HG02970 (cell line): Measurements from ENCODE around the gene ZFP69B.
A peak's percentile ranks its signal among the peaks of the same experiment; 100 is the strongest.

Experiments
- ATAC-seq: cut with Tn5 transposase; IDR thresholded peaks from one replicate; pipeline ENCODE4 v1.9.1; 2021; ENCODE audit warnings: mild to moderate bottlenecking, moderate library complexity, moderate number of reproducible peaks; ENCODE audit not compliant: unreplicated experiment, low FRiP score

ZFP69B gene

DNA sequence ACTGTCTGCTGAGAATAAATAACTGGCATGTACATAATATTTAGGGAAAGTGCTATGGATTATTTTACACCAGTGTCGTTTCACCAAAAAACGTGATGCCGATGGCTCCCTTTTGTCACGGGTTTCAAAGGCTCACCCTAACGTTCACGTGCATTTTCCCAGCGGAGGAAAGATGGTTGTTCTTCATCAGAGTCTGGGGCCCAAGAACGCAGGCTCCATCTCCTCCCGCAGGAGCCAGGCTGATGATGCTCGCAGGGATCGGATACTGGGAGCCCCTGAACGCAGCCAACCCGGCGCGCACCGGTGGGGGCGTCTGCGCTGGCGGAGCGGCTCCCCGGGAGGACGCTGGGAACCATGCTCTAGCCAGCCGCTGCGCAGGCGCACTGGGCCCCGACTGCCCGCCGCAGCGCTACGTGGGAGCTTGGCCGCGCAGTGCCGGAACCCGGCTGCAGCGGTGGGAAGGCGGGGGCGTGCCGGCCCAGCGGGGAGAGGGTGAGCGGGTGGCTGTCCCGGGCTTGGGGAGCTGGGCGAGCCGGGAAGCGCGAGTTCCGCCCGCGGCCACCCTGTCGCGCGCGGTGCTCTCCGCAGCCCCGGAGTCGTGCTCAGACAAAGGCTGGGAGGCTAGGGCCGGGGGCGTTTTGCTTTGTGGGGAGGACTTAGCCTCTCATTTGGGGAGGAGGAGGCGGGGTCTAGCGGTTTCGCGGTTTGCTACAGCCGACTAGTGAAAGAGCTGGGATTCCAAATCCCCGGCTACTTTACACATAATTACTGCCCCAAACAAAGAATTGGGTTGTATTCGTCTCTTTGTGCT lies at the start of gene ZFP69B:
TSS of gene ZFP69B (plus strand) at position 793 of the 811 bp plus-strand sequence. CDS start 486 bp downstream, outside the sequence.
- ATAC-seq = peak; percentile 86

DNA sequence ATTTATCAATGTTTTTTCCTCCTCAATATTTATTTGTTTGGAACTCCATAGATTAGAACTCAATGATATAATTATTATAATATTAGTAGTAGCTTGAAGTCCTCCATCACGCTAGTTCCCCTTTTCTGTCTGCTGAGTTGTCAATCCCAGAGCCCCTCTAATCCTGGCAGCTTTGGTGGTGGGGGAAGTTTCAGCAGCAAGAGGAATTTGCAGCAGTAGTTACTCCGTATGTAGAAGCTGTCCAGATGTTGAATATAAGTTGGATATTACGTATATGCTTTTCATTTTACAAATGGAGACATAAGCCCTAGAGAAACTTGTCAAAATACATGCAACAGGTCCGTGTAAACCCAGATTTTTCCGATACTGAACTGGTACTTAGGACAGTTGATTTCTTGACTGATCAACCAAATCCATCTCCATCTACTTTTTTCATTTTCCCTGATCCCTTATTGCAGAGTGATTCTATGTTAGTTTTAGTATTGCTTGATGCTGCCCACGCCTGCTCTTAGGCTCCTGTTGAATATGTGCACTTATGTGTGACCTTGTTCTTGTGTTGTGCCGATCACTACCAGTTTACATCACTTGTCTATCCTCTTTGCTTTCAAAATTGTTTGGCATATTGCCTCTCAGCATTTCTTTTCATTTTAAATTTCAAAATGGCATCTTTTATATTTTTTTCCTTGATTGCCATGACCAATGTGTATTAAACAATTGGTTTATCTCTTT lies 48.6 kb upstream of the ZFP69B start:
- ATAC-seq = no peak

DNA sequence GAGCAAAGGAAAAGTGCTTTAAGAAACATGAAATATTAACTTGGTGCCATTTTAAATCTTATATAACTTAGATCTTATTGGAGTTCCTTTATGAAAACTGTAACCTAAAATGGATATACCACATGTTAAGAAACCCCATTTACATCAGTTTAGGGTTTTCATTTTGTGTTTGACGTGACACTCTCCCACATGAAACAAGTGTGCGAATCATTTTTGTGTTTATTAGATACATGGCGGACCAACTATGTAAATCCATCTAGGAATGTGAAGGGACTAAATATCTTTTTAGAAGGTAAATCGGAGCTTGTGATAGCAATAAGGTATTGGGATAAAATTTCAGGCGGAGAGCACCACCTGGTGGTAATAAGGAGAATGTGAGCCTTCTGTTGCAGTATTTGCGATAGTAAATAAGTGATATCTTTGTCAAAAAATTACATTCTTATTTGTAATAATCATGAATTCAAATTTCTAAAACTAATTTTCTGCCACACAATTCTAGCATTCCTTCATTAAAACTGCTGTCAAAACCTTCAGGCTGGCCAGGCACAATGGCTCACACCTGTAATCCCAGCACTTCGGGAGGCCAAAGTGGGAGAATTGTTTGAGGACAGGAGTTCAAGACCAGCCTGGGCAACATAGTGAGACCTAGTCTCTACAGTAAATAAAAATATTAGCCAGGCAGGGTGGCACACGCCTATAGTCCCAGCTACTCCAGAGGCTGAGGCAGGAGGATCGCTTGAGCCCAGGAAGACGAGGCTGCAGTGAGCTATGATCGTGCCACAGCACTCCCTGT lies 45.4 kb upstream of the ZFP69B start:
- ATAC-seq = no peak

DNA sequence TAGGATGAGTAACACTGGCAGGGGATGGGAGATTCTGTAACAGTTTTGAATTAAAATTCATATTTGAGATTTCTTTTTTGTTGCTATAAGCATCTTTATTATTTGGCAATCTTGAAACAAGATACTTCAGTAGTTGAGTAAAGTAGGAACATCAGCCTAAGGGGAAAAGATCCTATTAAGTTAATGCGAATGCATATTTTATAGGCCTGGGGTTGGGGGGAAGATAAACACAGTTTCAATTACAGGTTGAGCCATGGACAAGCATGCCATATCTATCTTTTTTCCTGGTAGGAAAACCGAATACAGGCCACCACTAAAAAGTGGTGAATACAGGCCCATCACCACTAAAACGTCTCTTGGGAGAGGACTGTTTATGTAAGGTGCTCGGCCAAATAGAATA lies 44.5 kb upstream of the ZFP69B start:
- ATAC-seq = no peak

DNA sequence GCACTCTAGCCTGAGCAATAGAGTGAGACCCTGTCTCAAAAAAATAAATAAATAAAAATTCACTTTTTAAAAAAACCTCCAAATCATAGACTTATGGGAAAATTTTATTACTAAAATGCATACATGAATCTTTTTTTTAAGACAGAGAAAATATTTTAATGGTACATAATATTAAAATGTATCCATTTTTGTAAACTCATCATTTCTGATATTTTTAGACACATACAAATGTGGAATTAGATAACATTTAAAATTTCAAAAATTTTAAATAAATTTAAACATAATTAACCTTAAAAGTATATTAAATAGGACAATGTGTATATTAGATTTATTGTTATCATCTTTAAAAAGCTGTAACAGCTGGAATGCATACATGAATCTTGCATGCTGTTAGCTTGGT lies 42.8 kb upstream of the ZFP69B start:
- no peak for ATAC-seq

DNA sequence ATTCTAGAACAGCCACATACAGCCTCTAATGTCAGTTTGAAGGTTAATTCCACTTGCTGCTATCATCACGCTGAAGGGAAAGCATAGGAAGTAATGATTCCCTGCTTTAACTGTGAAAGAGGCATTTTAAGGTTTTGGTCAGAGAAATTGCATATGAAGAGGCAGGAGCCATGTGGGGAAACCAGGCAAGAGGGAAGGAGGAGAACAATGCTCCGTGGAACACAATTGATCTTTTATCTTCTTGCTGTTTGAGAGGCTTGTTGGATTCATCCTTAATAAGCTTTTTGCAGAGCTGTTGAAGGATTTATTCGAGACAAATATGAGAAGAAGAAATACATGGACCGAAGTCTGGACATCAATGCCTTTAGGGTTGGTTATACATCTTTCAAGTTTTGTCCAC lies 40.8 kb upstream of the ZFP69B start:
- ATAC-seq = no peak

DNA sequence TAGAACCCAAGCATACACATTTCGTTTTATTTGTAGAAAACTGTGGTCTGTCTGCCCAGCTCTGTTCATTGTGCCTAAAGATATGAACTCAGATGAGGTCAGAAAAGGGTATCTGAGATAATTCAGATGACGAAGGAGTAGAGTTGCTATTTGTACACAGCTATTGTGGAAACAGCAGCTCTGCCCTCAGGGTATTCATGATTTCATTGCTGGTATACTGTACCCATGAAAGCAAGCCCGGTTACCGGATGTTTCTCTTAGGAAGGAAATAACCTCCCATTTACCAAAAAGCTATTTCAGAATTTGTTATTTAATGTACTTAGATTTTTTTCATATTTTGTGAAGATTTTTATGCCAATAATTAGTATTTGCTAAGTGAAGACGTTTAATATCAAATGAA lies 39.0 kb upstream of the ZFP69B start:
- ATAC-seq = no peak

DNA sequence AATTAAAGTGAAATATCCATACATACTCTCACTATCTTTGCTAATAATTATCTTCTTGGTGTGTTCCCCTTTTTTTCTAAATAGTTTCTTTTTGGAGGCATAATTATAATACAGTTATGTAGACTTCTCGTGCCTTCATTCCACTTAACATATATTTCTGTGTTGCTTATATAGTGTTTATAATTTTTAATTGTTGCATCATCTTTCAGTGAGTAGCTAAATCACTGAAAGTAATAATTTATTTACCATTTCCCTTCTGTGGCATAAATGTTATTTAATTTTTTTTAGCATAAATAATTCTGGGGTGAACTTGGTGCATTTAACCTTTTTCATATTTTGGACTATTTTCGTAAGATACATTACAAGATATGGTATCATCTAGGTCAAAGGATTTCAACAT lies 38.4 kb upstream of the ZFP69B start:
- no peak for ATAC-seq

DNA sequence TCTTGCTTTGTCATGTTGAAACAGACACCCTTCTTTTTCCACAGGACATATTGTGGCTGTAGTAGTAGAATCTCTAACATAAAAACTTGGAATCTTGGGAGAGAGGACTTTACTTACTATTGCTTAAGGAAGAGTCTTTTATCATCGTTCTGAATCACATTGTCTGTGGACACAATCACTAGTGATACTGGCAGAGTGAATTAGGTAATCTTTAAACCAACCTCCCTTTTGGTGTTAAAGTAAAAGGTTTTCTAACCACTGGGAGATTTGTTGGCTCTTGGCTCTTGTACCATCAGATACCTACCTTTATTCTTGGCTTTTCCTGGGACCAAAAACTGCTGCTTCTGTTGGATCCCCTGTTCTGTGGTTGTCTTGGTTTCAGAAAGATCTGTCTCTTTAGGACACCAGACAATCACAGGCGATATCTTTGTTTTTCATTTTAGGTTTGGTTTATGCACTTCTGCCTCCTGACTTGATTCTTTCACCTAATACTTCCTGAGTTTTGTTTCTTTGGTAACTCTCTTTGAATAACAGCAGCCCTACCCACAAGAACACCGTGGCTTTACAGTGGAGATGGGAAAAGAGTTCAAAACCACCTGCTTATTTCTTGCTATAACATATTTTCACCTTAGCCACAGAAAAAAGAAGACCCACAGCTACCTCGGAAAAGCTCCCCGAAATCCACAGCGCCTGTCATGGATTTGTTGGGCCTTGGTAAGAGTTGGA lies 36.6 kb upstream of the ZFP69B start:
- no peak for ATAC-seq

DNA sequence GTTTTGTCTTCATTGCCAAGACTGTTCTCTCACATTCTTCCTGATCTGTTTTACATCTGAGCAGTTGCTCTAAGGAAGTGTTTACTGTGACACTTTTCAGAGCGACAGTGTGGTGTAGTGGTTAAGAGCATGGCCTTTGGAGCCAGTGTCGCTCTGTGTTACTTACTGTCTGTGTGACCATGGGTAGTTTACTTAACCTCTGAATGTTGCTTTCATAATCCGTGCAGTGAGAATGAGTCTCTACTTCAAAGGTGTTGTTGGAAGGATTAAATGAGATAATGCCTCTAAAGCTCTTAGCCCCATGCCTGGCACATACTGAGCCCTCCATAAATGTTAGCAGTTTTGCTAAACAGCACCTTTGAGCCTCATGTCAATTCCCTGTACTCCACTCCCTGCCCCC lies 35.9 kb upstream of the ZFP69B start:
- ATAC-seq = no peak

DNA sequence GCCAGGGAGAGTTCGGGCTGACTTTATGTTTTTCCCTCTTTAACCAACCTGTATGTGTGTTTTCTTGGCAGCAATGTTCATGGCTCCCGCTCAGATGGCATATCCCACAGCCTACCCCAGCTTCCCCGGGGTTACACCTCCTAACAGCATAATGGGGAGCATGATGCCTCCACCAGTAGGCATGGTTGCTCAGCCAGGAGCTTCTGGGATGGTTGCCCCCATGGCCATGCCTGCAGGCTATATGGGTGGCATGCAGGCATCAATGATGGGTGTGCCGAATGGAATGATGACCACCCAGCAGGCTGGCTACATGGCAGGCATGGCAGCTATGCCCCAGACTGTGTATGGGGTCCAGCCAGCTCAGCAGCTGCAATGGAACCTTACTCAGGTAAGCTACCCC lies 33.6 kb upstream of the ZFP69B start:
- no peak for ATAC-seq

DNA sequence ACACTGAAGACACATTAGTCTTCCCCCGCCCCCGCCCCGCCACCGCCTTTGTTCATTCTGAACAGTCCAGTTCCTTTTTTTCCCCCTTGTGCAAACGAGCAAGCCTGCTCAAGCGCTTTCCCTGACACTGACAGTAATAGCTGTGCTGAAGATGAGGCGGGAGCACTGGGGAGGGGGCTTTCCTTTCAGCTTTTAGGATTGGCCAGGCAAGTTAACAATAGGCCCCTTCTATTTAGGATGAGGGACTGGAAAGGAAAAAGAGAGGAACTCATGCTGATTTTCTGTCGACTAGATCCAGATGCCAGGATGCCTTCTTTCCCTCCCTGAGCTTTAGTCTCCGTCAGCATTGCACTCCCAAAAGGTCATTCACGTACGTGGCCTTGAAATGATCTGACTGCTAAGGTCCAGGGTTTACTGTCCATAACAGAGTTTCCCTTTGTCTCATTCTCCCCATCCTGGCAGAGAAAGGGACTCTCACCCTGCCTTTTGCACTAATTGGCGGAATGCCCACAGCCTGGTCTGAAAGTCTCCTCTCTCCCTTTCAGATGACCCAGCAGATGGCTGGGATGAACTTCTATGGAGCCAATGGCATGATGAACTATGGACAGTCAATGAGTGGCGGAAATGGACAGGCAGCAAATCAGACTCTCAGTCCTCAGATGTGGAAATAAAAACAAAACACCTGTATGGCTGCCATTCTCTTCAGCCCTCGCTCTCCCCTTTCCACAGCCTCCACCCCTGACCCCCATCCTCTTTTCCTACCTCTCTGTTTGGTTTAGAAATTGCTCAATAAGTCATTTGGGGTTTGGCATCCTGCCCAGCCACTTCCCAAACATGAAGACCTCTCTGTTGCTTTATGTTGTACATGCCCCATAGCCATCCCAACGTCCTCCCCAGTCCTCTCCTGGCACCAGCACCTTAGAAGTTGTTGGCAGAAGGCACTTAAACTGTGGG lies 28.6 kb upstream of the ZFP69B start:
- ATAC-seq = no peak

DNA sequence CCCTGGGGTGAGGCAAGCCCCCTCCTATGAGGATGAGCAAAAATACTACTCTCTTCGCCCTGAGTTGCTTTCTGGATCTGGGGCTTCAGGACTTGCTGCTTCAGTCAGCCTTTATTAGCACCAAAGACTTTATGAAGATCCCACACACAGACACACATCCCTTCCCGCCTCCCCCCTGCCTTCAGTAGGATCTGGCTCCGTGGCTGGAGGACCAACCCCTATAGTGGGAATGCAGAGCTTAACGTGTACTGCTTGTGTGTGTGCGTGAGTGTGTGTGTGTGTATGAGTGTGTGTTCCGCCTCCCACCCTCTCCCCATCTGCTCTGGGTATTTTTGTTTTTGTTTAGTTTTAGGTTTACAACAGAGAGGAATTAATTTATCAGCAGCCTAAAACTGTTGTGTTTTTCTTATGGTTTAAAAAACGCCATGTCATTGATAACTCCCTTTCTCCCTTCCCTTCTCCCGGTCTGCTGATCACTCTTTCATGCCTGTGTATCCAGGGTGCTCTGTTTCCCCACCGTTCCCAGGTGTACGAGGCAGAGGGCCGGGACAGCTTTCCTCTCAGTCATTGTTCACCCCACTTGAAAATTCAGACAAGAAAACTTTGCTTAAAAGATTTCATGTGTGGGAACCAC lies 27.5 kb upstream of the ZFP69B start:
- ATAC-seq = no peak

DNA sequence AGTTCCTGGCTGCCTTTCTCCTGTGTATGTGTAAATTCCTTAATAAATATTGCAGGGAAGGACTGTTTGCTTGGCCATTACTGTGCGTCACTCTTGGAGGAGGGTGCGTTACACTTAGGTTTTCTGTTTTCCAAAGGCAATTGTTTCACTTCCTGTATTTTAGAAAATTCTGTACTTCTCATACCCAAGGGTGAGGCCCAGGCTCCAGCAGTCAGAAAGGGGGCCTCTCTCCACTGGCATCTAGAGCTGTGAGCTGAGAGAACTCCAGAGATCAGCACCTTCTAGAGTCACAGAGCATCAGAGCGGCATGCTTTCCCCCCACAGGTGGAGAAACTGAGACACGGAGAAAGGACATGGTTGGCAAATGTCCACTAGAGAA lies 27.0 kb upstream of the ZFP69B start:
- ATAC-seq = no peak

DNA sequence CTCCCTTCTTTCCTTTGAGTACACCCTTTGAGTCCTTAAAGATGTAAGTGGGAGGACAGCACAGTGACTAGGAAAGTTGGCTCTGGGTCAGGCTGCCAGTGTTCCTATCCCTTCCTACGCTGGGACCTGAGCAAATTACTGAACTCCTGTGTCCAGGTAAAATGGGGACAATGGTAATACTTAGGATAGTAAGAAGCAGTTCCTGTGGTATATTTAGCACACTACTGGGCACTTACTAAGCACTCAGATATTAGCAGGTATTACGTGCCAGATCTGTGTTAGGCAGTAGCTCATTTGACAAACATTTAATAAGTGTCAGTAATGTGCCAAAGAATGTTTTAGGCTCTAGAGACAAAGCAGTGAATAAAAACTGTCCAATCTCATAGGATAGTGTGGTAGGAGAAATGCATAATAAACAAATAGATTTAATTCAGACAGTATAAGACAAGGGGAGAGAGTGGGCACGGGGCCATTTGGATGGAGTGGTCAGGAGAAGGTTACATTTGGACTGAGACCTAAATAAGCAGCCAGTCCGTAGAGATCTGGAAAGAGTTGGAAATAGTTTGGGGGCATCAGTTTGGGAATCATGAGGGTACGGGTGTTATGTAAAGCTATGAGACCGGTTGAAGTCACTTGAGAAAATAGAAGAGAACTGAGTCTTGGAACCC lies 26.2 kb upstream of the ZFP69B start:
- no peak for ATAC-seq

DNA sequence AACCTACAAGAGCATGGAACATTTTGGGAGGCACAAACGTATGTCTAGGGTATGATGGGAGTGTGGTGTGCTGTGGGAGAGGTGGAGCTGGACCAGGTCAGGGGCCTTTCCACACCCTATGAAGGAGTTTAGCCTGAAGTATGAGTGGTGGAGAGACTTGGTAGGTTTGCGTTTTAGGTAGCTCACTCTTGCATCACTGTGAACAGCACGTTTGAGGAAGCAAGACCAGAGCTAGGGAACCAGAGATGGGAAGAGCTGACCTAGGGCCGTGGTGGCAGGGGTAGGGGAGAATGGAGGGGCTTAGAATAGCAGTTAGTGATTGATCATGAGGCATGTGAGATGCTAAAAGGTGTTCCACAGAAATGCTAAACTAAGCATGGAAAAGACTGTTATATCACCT lies 25.1 kb upstream of the ZFP69B start:
- no peak for ATAC-seq

DNA sequence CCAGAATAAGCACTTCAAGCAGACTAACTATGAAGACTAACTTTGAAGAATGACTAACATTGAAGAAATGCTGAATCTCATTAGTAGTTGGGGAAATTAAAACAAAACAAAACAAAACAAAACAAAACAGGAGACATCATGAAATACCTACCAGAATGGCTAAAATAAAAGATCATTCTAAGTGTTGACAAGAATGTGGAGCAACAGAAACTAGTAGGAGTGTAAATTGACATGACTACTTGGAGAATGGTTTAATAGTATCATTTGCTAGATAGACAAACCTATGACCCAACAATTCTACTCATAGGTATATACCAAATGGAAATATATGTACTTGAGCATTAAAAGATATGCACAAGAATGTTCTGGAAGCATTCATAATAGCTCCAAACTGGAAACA lies 18.9 kb upstream of the ZFP69B start:
- ATAC-seq = no peak

DNA sequence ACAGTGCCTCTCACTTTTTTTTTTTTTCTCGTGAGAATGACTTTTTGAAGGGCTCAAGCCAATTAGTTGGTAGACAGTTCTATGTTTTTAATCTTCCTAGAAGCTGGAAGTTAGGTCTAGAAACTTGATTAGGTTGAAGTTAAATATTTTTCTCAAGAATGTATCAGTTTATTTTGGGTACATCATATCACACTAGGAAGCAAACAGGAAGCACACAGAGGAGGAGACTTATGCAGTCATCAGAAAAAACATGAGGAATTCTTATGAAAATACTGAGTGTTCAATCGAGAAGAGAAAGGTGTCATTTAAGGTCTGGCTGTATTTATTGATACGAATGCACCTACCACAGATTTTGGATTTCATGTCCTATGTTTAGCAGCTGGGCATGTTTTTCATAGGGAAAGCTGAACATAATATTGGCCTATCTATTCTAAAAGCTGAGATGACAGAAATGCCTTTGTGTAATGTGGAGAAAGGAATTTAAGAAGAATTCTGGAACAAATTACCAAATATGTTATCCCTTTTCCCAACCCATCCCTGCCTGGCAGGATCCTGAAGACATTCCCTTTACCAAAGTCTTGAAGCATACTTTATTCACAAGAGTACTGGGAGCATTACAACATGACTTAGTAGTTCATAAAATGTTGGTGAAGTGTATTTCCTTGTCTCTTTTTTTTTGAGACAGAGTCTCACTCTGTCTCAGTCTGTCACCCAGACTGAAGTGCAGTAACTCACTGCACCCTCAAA lies 17.5 kb upstream of the ZFP69B start:
- no peak for ATAC-seq
